Measurements from ENCODE around the gene SLC27A2. TPM values are rescaled to one million over a fixed set of nuclear protein-coding genes. Genes with fewer than 3 reads are reported as not detected.

The SLC27A2 gene
- total RNA-seq, 2 experiments from 2014 or later = not detected

DNA sequence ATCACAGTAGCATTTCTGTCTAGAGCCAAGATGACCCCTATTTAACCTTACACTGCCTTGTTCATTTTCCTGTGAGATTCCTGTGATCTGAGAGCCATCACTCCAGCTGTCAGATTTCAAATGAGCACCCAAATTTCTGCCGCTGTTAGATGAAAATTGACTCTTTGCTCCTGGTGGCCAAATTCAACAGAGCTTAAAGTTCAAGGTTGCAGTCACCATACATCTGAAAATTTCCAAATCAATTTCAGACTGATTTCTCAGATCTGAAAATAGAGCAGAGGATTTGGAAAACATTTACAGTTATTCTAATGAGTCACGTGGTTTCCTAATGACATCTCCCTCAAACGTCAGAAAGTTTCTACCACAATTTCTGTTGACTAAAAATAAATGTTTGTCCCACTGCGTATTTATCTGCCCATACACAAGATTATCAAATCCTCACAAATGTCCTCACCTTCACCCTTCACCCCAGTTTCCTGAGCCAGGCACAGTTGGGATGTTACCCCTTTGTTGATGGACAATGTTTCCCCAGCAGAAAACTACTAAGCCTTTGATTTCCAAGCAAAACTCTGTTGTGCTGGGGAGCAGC, 67.1 kb downstream of the SLC27A2 start:
- Histone ChIP-seq H3K4me2 (ENCODE audit: low read length) (no peak overlapping the region), H3K36me3 (ENCODE audit: insufficient read depth, low read length) (no peaks in the 10 kb centered on the region), H3K27ac (ENCODE audit: low read depth, low read length, poor library complexity, severe bottlenecking) (no peak overlapping the region), H3K79me2 (ENCODE audit: insufficient read depth, low read depth, low read length) (no peaks in the 10 kb centered on the region), H3K9me3 (ENCODE audit: low read length) (no peaks in the 10 kb centered on the region), H4K20me1 (ENCODE audit: insufficient read depth, low read length) (no peaks in the 10 kb centered on the region), H3K4me3 (ENCODE audit: low read depth, low read length, poor library complexity, severe bottlenecking) (no peak overlapping the region), H3K4me1 (ENCODE audit: insufficient read depth, low read length, poor library complexity, severe bottlenecking) (no peaks in the 10 kb centered on the region), H2AFZ (ENCODE audit: low read length) (no peak overlapping the region), H3K9me2 (ENCODE audit: insufficient read depth, low read length) (no peaks in the 10 kb centered on the region)
- BruUV-seq (replicated peaks) = no TSS peak
- no peak for TF ChIP-seq EZH2phosphoT487 (IDR thresholded peaks at IDR 0.05; ENCODE audit: borderline replicate concordance, low read depth, low read length)
- TF ChIP-seq, protein P1, sequence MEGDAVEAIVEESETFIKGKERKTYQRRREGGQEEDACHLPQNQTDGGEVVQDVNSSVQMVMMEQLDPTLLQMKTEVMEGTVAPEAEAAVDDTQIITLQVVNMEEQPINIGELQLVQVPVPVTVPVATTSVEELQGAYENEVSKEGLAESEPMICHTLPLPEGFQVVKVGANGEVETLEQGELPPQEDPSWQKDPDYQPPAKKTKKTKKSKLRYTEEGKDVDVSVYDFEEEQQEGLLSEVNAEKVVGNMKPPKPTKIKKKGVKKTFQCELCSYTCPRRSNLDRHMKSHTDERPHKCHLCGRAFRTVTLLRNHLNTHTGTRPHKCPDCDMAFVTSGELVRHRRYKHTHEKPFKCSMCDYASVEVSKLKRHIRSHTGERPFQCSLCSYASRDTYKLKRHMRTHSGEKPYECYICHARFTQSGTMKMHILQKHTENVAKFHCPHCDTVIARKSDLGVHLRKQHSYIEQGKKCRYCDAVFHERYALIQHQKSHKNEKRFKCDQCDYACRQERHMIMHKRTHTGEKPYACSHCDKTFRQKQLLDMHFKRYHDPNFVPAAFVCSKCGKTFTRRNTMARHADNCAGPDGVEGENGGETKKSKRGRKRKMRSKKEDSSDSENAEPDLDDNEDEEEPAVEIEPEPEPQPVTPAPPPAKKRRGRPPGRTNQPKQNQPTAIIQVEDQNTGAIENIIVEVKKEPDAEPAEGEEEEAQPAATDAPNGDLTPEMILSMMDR (conservative IDR thresholded peaks at IDR 0.05; ENCODE audit: low read length) = no peak
- DNase-seq (ENCODE audit: low spot score) = no peak
- CTCF ChIA-PET (ENCODE audit: unreplicated experiment) = interaction anchor here (0.9 kb wide), 1 partner anchor 67 kb away, joined by 3 read pairs; no protein-coding TSS in a partner anchor
- POLR2A ChIA-PET = interaction anchor here (0.7 kb wide), 1 partner anchor 1527 kb away, joined by 3 read pairs; no protein-coding TSS in a partner anchor
- intact Hi-C loops (cut with micrococcal nuclease; ENCODE audit: unreplicated experiment) = no loop called here

DNA sequence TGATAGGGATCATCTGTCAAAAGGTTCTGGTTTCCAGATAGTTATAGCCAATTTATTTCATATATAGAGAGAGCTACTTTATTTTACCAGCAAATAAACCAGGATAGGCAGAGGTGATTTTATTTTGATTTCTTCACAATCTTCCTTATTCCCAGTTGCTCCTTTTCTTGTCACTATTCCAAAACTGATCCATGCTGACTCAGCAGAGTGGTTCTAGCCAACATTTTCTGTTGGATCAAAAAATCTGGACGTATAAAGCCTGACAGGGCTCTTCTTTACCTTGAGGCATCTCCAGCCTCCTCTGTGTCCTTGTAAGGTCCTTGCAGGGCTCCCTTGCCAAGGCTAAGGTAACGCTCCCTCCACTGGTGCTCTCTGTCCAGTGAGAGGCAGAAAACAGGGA, 67.7 kb downstream of the SLC27A2 start:
- no peak for DNase-seq (ENCODE audit: low spot score)
- TF ChIP-seq EZH2phosphoT487 (IDR thresholded peaks at IDR 0.05; ENCODE audit: borderline replicate concordance, low read depth, low read length) = no peak
- TF ChIP-seq, protein P1 (conservative IDR thresholded peaks at IDR 0.05; ENCODE audit: low read length) = no peak
- intact Hi-C loops (cut with micrococcal nuclease; ENCODE audit: unreplicated experiment) = no loop called here
- Histone ChIP-seq H3K9me2 (ENCODE audit: insufficient read depth, low read length) (no peaks in the 10 kb centered on the region), H3K4me3 (ENCODE audit: low read depth, low read length, poor library complexity, severe bottlenecking) (no peak overlapping the region), H2AFZ (ENCODE audit: low read length) (no peak overlapping the region), H3K36me3 (ENCODE audit: insufficient read depth, low read length) (no peaks in the 10 kb centered on the region), H3K9me3 (ENCODE audit: low read length) (no peaks in the 10 kb centered on the region), H3K27ac (ENCODE audit: low read depth, low read length, poor library complexity, severe bottlenecking) (no peak overlapping the region), H3K79me2 (ENCODE audit: insufficient read depth, low read depth, low read length) (no peaks in the 10 kb centered on the region), H3K4me2 (ENCODE audit: low read length) (no peak overlapping the region), H3K4me1 (ENCODE audit: insufficient read depth, low read length, poor library complexity, severe bottlenecking) (no peaks in the 10 kb centered on the region), H4K20me1 (ENCODE audit: insufficient read depth, low read length) (no peaks in the 10 kb centered on the region)
- POLR2A ChIA-PET = no interaction called here
- no TSS peak for BruUV-seq (replicated peaks)
- CTCF ChIA-PET (ENCODE audit: unreplicated experiment) = no interaction called here

DNA sequence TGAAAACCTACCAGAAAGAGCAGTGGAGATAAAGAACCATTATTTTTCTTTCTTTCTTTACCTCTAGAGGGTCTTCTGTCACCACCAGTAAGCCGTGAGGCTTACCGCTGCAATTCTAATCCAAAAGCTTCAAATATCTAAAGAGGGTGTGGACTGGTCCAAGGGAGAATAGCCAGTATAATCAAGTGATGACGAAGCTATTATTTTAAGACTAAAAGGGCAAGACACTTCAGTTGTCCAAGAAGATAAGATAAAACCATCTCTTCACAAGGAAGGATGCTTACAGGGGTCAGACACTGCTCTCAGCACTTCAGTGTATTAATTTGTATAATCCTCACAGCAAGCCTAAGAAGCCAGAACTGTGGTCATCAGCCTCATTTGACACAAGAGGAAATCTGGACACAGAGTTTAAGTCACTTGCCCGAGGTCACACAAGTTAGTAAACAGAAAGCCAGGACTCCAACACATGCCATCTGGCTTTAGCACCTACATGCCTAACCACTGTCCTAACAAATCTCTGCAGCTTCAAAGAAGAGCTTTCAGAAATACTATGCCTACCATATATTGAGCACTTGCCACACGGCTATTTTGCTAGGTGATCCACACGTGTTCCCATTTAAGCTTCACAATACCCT, 68.9 kb downstream of the SLC27A2 start:
- H3K4me2 ChIP-seq (ENCODE audit: low read length) = no peak overlapping the region
- no TSS peak for BruUV-seq (replicated peaks)
- no peak for TF ChIP-seq EZH2phosphoT487 (IDR thresholded peaks at IDR 0.05; ENCODE audit: borderline replicate concordance, low read depth, low read length)
- H3K79me2 ChIP-seq (ENCODE audit: insufficient read depth, low read depth, low read length) = no peaks in the 10 kb centered on the region
- intact Hi-C loops (cut with micrococcal nuclease; ENCODE audit: unreplicated experiment) = no loop called here
- no peak overlapping the region for H3K27ac ChIP-seq (ENCODE audit: low read depth, low read length, poor library complexity, severe bottlenecking)
- H3K9me2 ChIP-seq (ENCODE audit: insufficient read depth, low read length) = no peaks in the 10 kb centered on the region
- no peaks in the 10 kb centered on the region for H4K20me1 ChIP-seq (ENCODE audit: insufficient read depth, low read length)
- H3K36me3 ChIP-seq (ENCODE audit: insufficient read depth, low read length) = no peaks in the 10 kb centered on the region
- no peak for DNase-seq (ENCODE audit: low spot score)
- H3K9me3 ChIP-seq (ENCODE audit: low read length) = no peaks in the 10 kb centered on the region
- H3K4me1 ChIP-seq (ENCODE audit: insufficient read depth, low read length, poor library complexity, severe bottlenecking) = no peaks in the 10 kb centered on the region
- H2AFZ ChIP-seq (ENCODE audit: low read length) = no peak overlapping the region
- POLR2A ChIA-PET = no interaction called here
- no peak overlapping the region for H3K4me3 ChIP-seq (ENCODE audit: low read depth, low read length, poor library complexity, severe bottlenecking)
- CTCF ChIA-PET (ENCODE audit: unreplicated experiment) = no interaction called here
